ENCODE measurements around the gene PMEPA1.

The PMEPA1 gene

GRCh38 chr20:57598491-57598890, 111.3 kb downstream of the PMEPA1 start:
- no peak for TF ChIP-seq CTCF (IDR thresholded peaks at IDR 0.05)
- Mint-ChIP-seq H3K4me1 (peaks cover 16% of the 10 kb centered on the region), H3K4me3 (no peak overlapping the region), H3K27me3 (ENCODE audit: low read depth, poor library complexity) (peaks cover 29% of the 10 kb centered on the region), H3K36me3 (ENCODE audit: low read depth) (no peaks in the 10 kb centered on the region), H3K27ac (no peak overlapping the region), H3K9me3 (no peaks in the 10 kb centered on the region)
- DNase-seq = no peak
